WTC11 (cell line): ENCODE data around the gene BSN. TPM values are rescaled to one million over a fixed set of nuclear protein-coding genes. Genes with fewer than 3 reads are reported as not detected.

Experiments used
- ATAC-seq: fragments of 200-7000 bp; cut with Tn5 transposase; 2 replicates; pipeline ENCODE4 v1.10.0; 2021; ENCODE audit warnings: mild to moderate bottlenecking, moderate library complexity
- CTCF ChIA-PET: fragments of 300-600 bp; sonication (Branson Sonifier 250); formaldehyde crosslinking; loops from one replicate; lab custom pipeline; 2021; ENCODE audit warnings: antibody characterized with exemption; lab: Charles Lee
- POLR2A ChIA-PET: fragments of 350-600 bp; sonication (Branson Sonifier 250); formaldehyde crosslinking; loops from one replicate; lab custom pipeline; 2021; ENCODE audit warnings: antibody characterized with exemption; lab: Charles Lee
- DNase-seq: peaks from one replicate; pipeline ENCODE4 v3.0.0; 2021; ENCODE audit warnings: low spot score
- H3K27ac Mint-ChIP-seq: 2 replicates; pipeline ENCODE4 v1.8.0; 2021; ENCODE audit warnings: mixed read lengths
- H3K27me3 Mint-ChIP-seq: 2 replicates; pipeline ENCODE4 v1.8.0; 2021; ENCODE audit warnings: low read depth, mild to moderate bottlenecking, moderate library complexity, mixed read lengths
- H3K36me3 Mint-ChIP-seq: 2 replicates; pipeline ENCODE4 v1.8.0; 2021; ENCODE audit warnings: mixed read lengths
- H3K4me1 Mint-ChIP-seq: 2 replicates; pipeline ENCODE4 v1.8.0; 2022; ENCODE audit warnings: mixed read lengths
- H3K4me3 Mint-ChIP-seq: 2 replicates; pipeline ENCODE4 v1.8.0; 2021; ENCODE audit warnings: mild to moderate bottlenecking, moderate library complexity, mixed read lengths
- H3K9me3 Mint-ChIP-seq: 2 replicates; pipeline ENCODE4 v1.8.0; 2021; ENCODE audit warnings: mixed read lengths
- ATF3 ChIP-seq: sonication (generic); formaldehyde crosslinking; conservative IDR thresholded peaks from 2 replicates; pipeline ENCODE4 v1.8.1; 2022; ENCODE audit warnings: mild to moderate bottlenecking, missing genetic modification reagents
- CBFB ChIP-seq: sonication (generic); formaldehyde crosslinking; IDR thresholded peaks from 2 replicates; pipeline ENCODE4 v1.8.1; 2022; ENCODE audit warnings: mild to moderate bottlenecking, low read depth, missing genetic modification reagents
- E2F5 ChIP-seq: sonication (generic); formaldehyde crosslinking; IDR thresholded peaks from 2 replicates; pipeline ENCODE4 v1.8.1; 2022; ENCODE audit warnings: mild to moderate bottlenecking, moderate library complexity, missing genetic modification reagents
- ELF4 ChIP-seq: sonication (generic); formaldehyde crosslinking; IDR thresholded peaks from 2 replicates; pipeline ENCODE4 v1.8.1; 2022; ENCODE audit warnings: low read depth, mild to moderate bottlenecking, moderate library complexity, missing genetic modification reagents
- FOXK1 ChIP-seq: sonication (generic); formaldehyde crosslinking; IDR thresholded peaks from 2 replicates; pipeline ENCODE4 v1.8.0; 2022; ENCODE audit warnings: mild to moderate bottlenecking, moderate library complexity, missing genetic modification reagents
- JAZF1 ChIP-seq: fragments of 250-450 bp; sonication (Bioruptor Pico); IDR thresholded peaks from 2 replicates; pipeline ENCODE4 v1.9.0; 2021; ENCODE audit warnings: moderate library complexity, mild to moderate bottlenecking, inconsistent platforms
- MYBL2 ChIP-seq: sonication (generic); formaldehyde crosslinking; IDR thresholded peaks from 2 replicates; pipeline ENCODE4 v1.8.1; 2023; ENCODE audit warnings: mild to moderate bottlenecking, moderate library complexity, missing genetic modification reagents
- NR1H2 ChIP-seq: sonication (generic); formaldehyde crosslinking; IDR thresholded peaks from 2 replicates; pipeline ENCODE4 v1.9.0; 2021; ENCODE audit warnings: mild to moderate bottlenecking, moderate library complexity, missing genetic modification reagents
- PREB ChIP-seq: sonication (generic); formaldehyde crosslinking; IDR thresholded peaks from 2 replicates; pipeline ENCODE4 v1.8.1; 2022; ENCODE audit warnings: mild to moderate bottlenecking, missing genetic modification reagents, moderate library complexity, borderline replicate concordance
- RORB ChIP-seq: fragments of 250-450 bp; sonication (Bioruptor Pico); IDR thresholded peaks from 2 replicates; pipeline ENCODE4 v1.9.0; 2021; ENCODE audit warnings: mild to moderate bottlenecking
- SP1 ChIP-seq: sonication (generic); formaldehyde crosslinking; conservative IDR thresholded peaks from 2 replicates; pipeline ENCODE4 v1.8.1; 2022; ENCODE audit warnings: missing genetic modification reagents
- USF1 ChIP-seq: sonication (generic); formaldehyde crosslinking; IDR thresholded peaks from 2 replicates; pipeline ENCODE4 v1.8.0; 2022; ENCODE audit warnings: mild to moderate bottlenecking, missing genetic modification reagents
- ZBTB43 ChIP-seq: sonication (generic); formaldehyde crosslinking; IDR thresholded peaks from 2 replicates; pipeline ENCODE4 v1.8.1; 2023; ENCODE audit warnings: mild to moderate bottlenecking, missing genetic modification reagents
- ZNF138 ChIP-seq: sonication (generic); formaldehyde crosslinking; conservative IDR thresholded peaks from 2 replicates; pipeline ENCODE4 v1.8.1; 2022; ENCODE audit warnings: mild to moderate bottlenecking, moderate library complexity, missing genetic modification reagents
- ZNF219 ChIP-seq: sonication (generic); formaldehyde crosslinking; IDR thresholded peaks from 2 replicates; pipeline ENCODE4 v1.8.0; 2023; ENCODE audit warnings: missing genetic modification reagents, mild to moderate bottlenecking, borderline replicate concordance
- ZNF425 ChIP-seq: fragments of 250-450 bp; sonication (Bioruptor Pico); conservative IDR thresholded peaks from 2 replicates; pipeline ENCODE4 v1.9.0; 2021; ENCODE audit warnings: mild to moderate bottlenecking
- total RNA-seq: library from RNA; stranded (reverse); gene quantifications from 3 replicates; pipeline ENCODE4 v1.2.3, GENCODE V29; 2021

Gene BSN
- total RNA-seq, 1 experiment from 2014 or later = 2.8 TPM

GRCh38 chr3:49610666-49611280 lies 56.5 kb downstream of the BSN start:
- no peak for ATAC-seq
- peaks cover 3% of the 10 kb centered on the region for H3K4me1 Mint-ChIP-seq
- no peak overlapping the region for H3K27ac Mint-ChIP-seq
- H3K4me3 Mint-ChIP-seq = no peak overlapping the region
- TF ChIP-seq MYBL2 (no peak), E2F5 (no peak), ZNF219 (CRISPR knock-in tag) (no peak), CBFB (CRISPR knock-in tag) (no peak), ZNF425 (CRISPR knock-in tag) (no peak), FOXK1 (CRISPR knock-in tag) (no peak), ZNF138 (no peak), SP1 (CRISPR knock-in tag) (no peak), ZBTB43 (CRISPR knock-in tag) (no peak), NR1H2 (CRISPR knock-in tag) (no peak), USF1 (CRISPR knock-in tag) (no peak)
- ChIA-PET POLR2A (interaction anchor here (0.6 kb wide), 1 partner anchor 478 kb away, joined by 3 read pairs; no protein-coding TSS in a partner anchor), CTCF (no interaction called here)
- DNase-seq = no peak
- H3K36me3 Mint-ChIP-seq = peaks cover 4% of the 10 kb centered on the region; the same call in 1 of the 2 replicates
- H3K27me3 Mint-ChIP-seq = no peaks in the 10 kb centered on the region
- peaks cover 13% of the 10 kb centered on the region for H3K9me3 Mint-ChIP-seq

GRCh38 chr3:49611291-49611690 lies 57.0 kb downstream of the BSN start:
- Mint-ChIP-seq H3K27me3 (no peaks in the 10 kb centered on the region), H3K27ac (no peak overlapping the region)
- TF ChIP-seq ATF3 = no peak
- TF ChIP-seq, all 79 proteins: peak for 0
- Mint-ChIP-seq H3K4me1 (peaks cover 7% of the 10 kb centered on the region), H3K9me3 (peaks cover 13% of the 10 kb centered on the region), H3K36me3 (peaks cover 4% of the 10 kb centered on the region; the same call in 1 of the 2 replicates), H3K4me3 (no peak overlapping the region)
- CTCF ChIA-PET = interaction anchor here (1.2 kb wide), 1 partner anchor 71 kb away, joined by 3 read pairs; no protein-coding TSS in a partner anchor
- POLR2A ChIA-PET = no interaction called here
- ATAC-seq (no peak), DNase-seq (no peak)

GRCh38 chr3:49611719-49612118 lies 57.4 kb downstream of the BSN start:
- Mint-ChIP-seq H3K36me3 (peaks cover 4% of the 10 kb centered on the region; the same call in 1 of the 2 replicates), H3K9me3 (peaks cover 13% of the 10 kb centered on the region), H3K4me3 (no peak overlapping the region), H3K27ac (no peak overlapping the region), H3K4me1 (peaks cover 12% of the 10 kb centered on the region), H3K27me3 (no peaks in the 10 kb centered on the region)
- no peak for ATAC-seq
- ChIA-PET CTCF (interaction anchor here (1.2 kb wide), 1 partner anchor 71 kb away, joined by 3 read pairs; no protein-coding TSS in a partner anchor), POLR2A (no interaction called here)
- TF ChIP-seq RORB (CRISPR knock-in tag) (no peak), ZNF219 (CRISPR knock-in tag) (no peak), FOXK1 (CRISPR knock-in tag) (no peak), PREB (CRISPR knock-in tag) (no peak), JAZF1 (CRISPR knock-in tag) (no peak), USF1 (CRISPR knock-in tag) (no peak), ELF4 (CRISPR knock-in tag) (no peak)
- DNase-seq = no peak
